A549 (cell line): ENCODE data around the gene AUH. TPM values are rescaled to one million over a fixed set of nuclear protein-coding genes. Genes with fewer than 3 reads are reported as not detected.

ENCODE experiments used
- ATAC-seq, 2 experiments: fragments of 200-7000 bp in 1 of 2; fragments of >200 bp in 1 of 2; cut with Nextera tagmentation in 1 of 2; cut with Tn5 transposase in 1 of 2; 3 replicates each; pipeline versions ENCODE4 v1.8.0 to v1.9.1; 2018 to 2020; ENCODE audit warnings: mild to moderate bottlenecking in 1 of 2, moderate library complexity in 1 of 2
- CTCF ChIA-PET: fragments of 300-600 bp; sonication (Branson Sonifier 250); formaldehyde crosslinking; extraction: SDS; loops from one replicate; lab custom pipeline; 2021; ENCODE audit warnings: antibody characterized with exemption, inconsistent platforms; lab: Yijun Ruan, JAX
- POLR2A ChIA-PET: fragments of 350-600 bp; formaldehyde crosslinking; extraction: SDS; loops from one replicate; lab custom pipeline; 2021; ENCODE audit warnings: antibody characterized with exemption, inconsistent platforms; lab: Yijun Ruan, JAX
- DNase-seq, 2 experiments: peaks; one replicate each; pipeline versions ENCODE4 v3.0.0 to v3.0.0-alpha.2; 2011 to 2016; ENCODE audit warnings: low read depth in 1 of 2, low spot score in 1 of 2
- FAIRE-seq: peaks from 2 replicates; lab custom pipeline; 2011; peaks lifted over from hg19 to GRCh38; lab: Jason Lieb, UNC
- H3K27ac ChIP-seq, 2 experiments: fragments of >200 bp; sonication (Bioruptor Twin); formaldehyde crosslinking; 3 replicates each; pipeline ENCODE4 v1.5.1; 2016 to 2017
- H3K4me1 ChIP-seq: fragments of >200 bp; sonication (Bioruptor Twin); formaldehyde crosslinking; 3 replicates; pipeline ENCODE4 v1.6.1; 2016
- H3K4me2 ChIP-seq: fragments of >200 bp; sonication (Bioruptor Twin); formaldehyde crosslinking; 3 replicates; pipeline ENCODE4 v1.6.1; 2016
- H3K4me3 ChIP-seq: fragments of >200 bp; sonication (Bioruptor Twin); formaldehyde crosslinking; 3 replicates; pipeline ENCODE4 v1.5.1; 2016
- H3K9me3 ChIP-seq: fragments of >200 bp; sonication (Bioruptor Twin); formaldehyde crosslinking; 3 replicates; pipeline ENCODE4 v1.6.1; 2016
- BCL3 ChIP-seq: fragments of >200 bp; sonication (Bioruptor Twin); formaldehyde crosslinking; IDR thresholded peaks from 3 replicates; pipeline ENCODE4 v1.6.1; 2016
- BHLHE40 ChIP-seq: IDR thresholded peaks from 2 replicates; pipeline ENCODE4 v1.6.1; 2012; ENCODE audit warnings: low read depth, low read length, inconsistent platforms
- CHD2 ChIP-seq: fragments of 150-350 bp; IDR thresholded peaks from 2 replicates; pipeline ENCODE4 v1.6.1; 2014; ENCODE audit warnings: low read length; ENCODE audit not compliant: partially characterized antibody
- CHD4 ChIP-seq: fragments of 200-600 bp; sonication (generic); IDR thresholded peaks from 2 replicates; pipeline ENCODE4 v1.6.1; 2016; ENCODE audit warnings: antibody characterized with exemption, mild to moderate bottlenecking, borderline replicate concordance
- EHF ChIP-seq: fragments of 250-450 bp; sonication (Bioruptor Pico); IDR thresholded peaks from 2 replicates; pipeline ENCODE4 v1.5.0; 2020; ENCODE audit warnings: mild to moderate bottlenecking
- EHMT2 ChIP-seq: fragments of 200-600 bp; sonication (generic); IDR thresholded peaks from 2 replicates; pipeline ENCODE4 v1.6.1; 2016; ENCODE audit warnings: antibody characterized with exemption, low read depth, mild to moderate bottlenecking, moderate library complexity
- FOSB ChIP-seq: fragments of 250-450 bp; sonication (Bioruptor Pico); IDR thresholded peaks from 2 replicates; pipeline ENCODE4 v1.5.0; 2020; ENCODE audit warnings: mild to moderate bottlenecking, moderate library complexity
- FOSL2 ChIP-seq, 2 experiments: fragments of 450-650 bp in 1 of 2; fragments of >200 bp in 1 of 2; sonication (Bioruptor Twin) in 1 of 2; formaldehyde crosslinking; IDR thresholded peaks; 2 replicates each; pipeline versions ENCODE4 v1.5.0 to v1.6.1; 2016 to 2020; ENCODE audit warnings: mild to moderate bottlenecking in 1 of 2, moderate library complexity in 1 of 2
- FOXS1 ChIP-seq: fragments of 250-450 bp; sonication (Bioruptor Pico); IDR thresholded peaks from 2 replicates; pipeline ENCODE4 v1.5.0; 2020; ENCODE audit warnings: mild to moderate bottlenecking, moderate library complexity
- HDAC2 ChIP-seq: fragments of 200-600 bp; sonication (generic); IDR thresholded peaks from 2 replicates; pipeline ENCODE4 v1.6.1; 2016
- HES2 ChIP-seq: fragments of >200 bp; sonication (Bioruptor Twin); formaldehyde crosslinking; IDR thresholded peaks from 2 replicates; pipeline ENCODE4 v1.6.1; 2016
- HEYL ChIP-seq: fragments of 250-450 bp; sonication (Bioruptor Pico); IDR thresholded peaks from 2 replicates; pipeline ENCODE4 v1.8.0; 2021; ENCODE audit warnings: mild to moderate bottlenecking, moderate library complexity
- HOXA7 ChIP-seq: fragments of 250-450 bp; sonication (Bioruptor Pico); IDR thresholded peaks from 2 replicates; pipeline ENCODE4 v1.5.0; 2020; ENCODE audit warnings: mild to moderate bottlenecking, moderate library complexity
- JUN ChIP-seq, 2 experiments: fragments of >200 bp; sonication (Bioruptor Twin); formaldehyde crosslinking; IDR thresholded peaks; 2 replicates in 1 of 2; 3 replicates in 1 of 2; pipeline ENCODE4 v1.6.1; 2016 to 2017
- KDM5A ChIP-seq: fragments of 200-600 bp; sonication (generic); IDR thresholded peaks from 2 replicates; pipeline ENCODE4 v1.6.1; 2016; ENCODE audit warnings: antibody characterized with exemption, mild to moderate bottlenecking
- MYC ChIP-seq: IDR thresholded peaks from 2 replicates; pipeline ENCODE4 v1.6.1; 2012; ENCODE audit warnings: mild to moderate bottlenecking, inconsistent platforms, low read length, improper control_type of control experiment, borderline replicate concordance
- NR3C1 ChIP-seq: fragments of >200 bp; sonication (Bioruptor Twin); formaldehyde crosslinking; IDR thresholded peaks from 3 replicates; pipeline ENCODE4 v1.6.1; 2017
- PBX3 ChIP-seq: IDR thresholded peaks from 2 replicates; pipeline ENCODE4 v1.6.1; 2012
- PHF8 ChIP-seq: fragments of 200-600 bp; sonication (generic); IDR thresholded peaks from 2 replicates; pipeline ENCODE4 v1.6.1; 2016; ENCODE audit warnings: low read depth, mild to moderate bottlenecking, antibody characterized with exemption, moderate library complexity, borderline replicate concordance
- POLR2AphosphoS2 ChIP-seq: conservative IDR thresholded peaks from 2 replicates; pipeline ENCODE4 v1.6.1; 2012; ENCODE audit warnings: low read length, improper control_type of control experiment, inconsistent platforms
- RCOR1 ChIP-seq: fragments of 150-350 bp; IDR thresholded peaks from 2 replicates; pipeline ENCODE4 v1.6.1; 2014; ENCODE audit warnings: antibody characterized with exemption, low read length, low read depth
- REST ChIP-seq: fragments of 200-600 bp; sonication (generic); IDR thresholded peaks from 2 replicates; pipeline ENCODE4 v1.6.1; 2016; ENCODE audit warnings: antibody characterized with exemption, mild to moderate bottlenecking, moderate library complexity
- SREBF2 ChIP-seq: fragments of 450-650 bp; IDR thresholded peaks from 2 replicates; pipeline ENCODE4 v1.6.1; 2014; ENCODE audit warnings: mild to moderate bottlenecking, moderate library complexity
- TP53 ChIP-seq: fragments of 250-450 bp; sonication (Bioruptor Pico); IDR thresholded peaks from 2 replicates; pipeline ENCODE4 v1.5.0; 2021; ENCODE audit warnings: mild to moderate bottlenecking, moderate library complexity
- WGBS: methylation state at CpG from one replicate; pipeline ENCODE4 v1.1.6; 2017; ENCODE audit errors: missing lambda C conversion rate; 5-methylcytosine and 5-hydroxymethylcytosine counted together
- polyA plus RNA-seq, 4 experiments: library from polyadenylated mRNA; depleted of rRNA in 3 of 4; stranded (reverse); fragments of >200 nt; fragmentation: RNase III in 1 of 4; extraction: RNeasy Plus Mini Kit Qiagen cat#74134 plus additional on column Dnase treatment in 1 of 4; gene quantifications; 2 replicates in 3 of 4; 3 replicates in 1 of 4; pipeline ENCODE4 v1.2.3, GENCODE V29; 2011 to 2017
- TF ChIP-seq, protein P1 (sequence below): fragments of 150-350 bp; IDR thresholded peaks from 2 replicates; pipeline ENCODE4 v1.6.1; 2014; ENCODE audit warnings: low read depth, mild to moderate bottlenecking, low read length

AUH gene
- polyA plus RNA-seq, 2 of the 4 experiments (the other 2 are of a cell fraction): 11.1 to 15.9 TPM

GRCh38 chr9:91217388-91217787 lies 144.3 kb downstream of the AUH start:
- Histone ChIP-seq H3K27ac (no peak overlapping the region), H3K4me2 (no peak overlapping the region), H3K4me3 (no peak overlapping the region), H3K4me1 (no peaks in the 10 kb centered on the region), H3K9me3 (no peaks in the 10 kb centered on the region)
- ChIA-PET POLR2A (no interaction called here), CTCF (no interaction called here)
- TF ChIP-seq PBX3 (no peak), FOXS1 (CRISPR knock-in tag) (no peak), HES2 (no peak), EHMT2 (no peak), CHD2 (no peak)
- FAIRE-seq (no peak), ATAC-seq (no peak), DNase-seq (no peak)
- 94% methylated on average over 1 of the region's 1 CpG for WGBS

DNA sequence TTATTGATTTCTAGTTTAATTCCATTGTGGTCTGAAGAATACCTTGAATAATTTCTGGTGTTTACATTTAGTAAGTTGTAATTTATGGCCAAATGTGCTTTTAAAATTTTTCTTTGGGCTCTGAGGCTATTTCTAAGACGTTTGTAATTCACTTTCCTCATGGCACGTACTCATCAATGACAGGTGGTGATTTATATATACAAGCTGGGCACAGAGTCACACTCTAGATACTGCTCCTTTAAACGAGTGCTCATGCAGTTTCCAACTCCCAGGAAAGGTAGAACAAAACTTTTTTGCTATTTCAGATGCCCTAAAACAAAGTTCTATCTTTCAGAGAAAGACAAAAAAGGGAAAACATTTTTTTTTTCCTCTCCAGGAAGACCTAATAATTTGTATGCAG lies 146.9 kb downstream of the AUH start:
- ATAC-seq (no peak), FAIRE-seq (no peak), DNase-seq (no peak)
- H3K9me3 ChIP-seq: no peaks in the 10 kb centered on the region
- no peak for TF ChIP-seq PHF8
- no peak for TF ChIP-seq REST
- no peak for TF ChIP-seq RCOR1
- TF ChIP-seq NR3C1: no peak
- H3K4me3 ChIP-seq: no peak overlapping the region
- ChIA-PET POLR2A (no interaction called here), CTCF (no interaction called here)
- H3K4me1 ChIP-seq: peaks cover 18% of the 10 kb centered on the region
- 37% methylated on average over 3 of the region's 3 CpGs for WGBS
- no peak overlapping the region for H3K27ac ChIP-seq
- H3K4me2 ChIP-seq: no peak overlapping the region

GRCh38 chr9:91214086-91214485 lies 147.6 kb downstream of the AUH start:
- DNase-seq (no peak), FAIRE-seq (no peak), ATAC-seq (no peak)
- POLR2A ChIA-PET: no interaction called here
- peaks cover 18% of the 10 kb centered on the region for H3K4me1 ChIP-seq
- WGBS: 75% methylated on average over 4 of the region's 4 CpGs
- no peak for TF ChIP-seq BCL3
- TF ChIP-seq BHLHE40: no peak
- no peak for TF ChIP-seq POLR2AphosphoS2
- TF ChIP-seq FOSB (CRISPR knock-in tag): no peak
- no peak for TF ChIP-seq JUN (IDR thresholded peaks at IDR 0.05)
- TF ChIP-seq MYC: no peak
- TF ChIP-seq EHF (CRISPR knock-in tag): no peak
- TF ChIP-seq HDAC2: no peak
- no peak for TF ChIP-seq HOXA7
- TF ChIP-seq FOSL2 (IDR thresholded peaks at IDR 0.05): no peak
- TF ChIP-seq FOSL2 (CRISPR knock-in tag; IDR thresholded peaks at IDR 0.05): no peak
- TF ChIP-seq HEYL (CRISPR knock-in tag): no peak
- no peak for TF ChIP-seq KDM5A
- no peak for TF ChIP-seq SREBF2
- TF ChIP-seq FOXS1 (CRISPR knock-in tag): no peak
- no peak for TF ChIP-seq CHD4
- no peak for TF ChIP-seq TP53
- no peak for TF ChIP-seq RCOR1
- TF ChIP-seq NR3C1: no peak
- TF ChIP-seq, protein P1, sequence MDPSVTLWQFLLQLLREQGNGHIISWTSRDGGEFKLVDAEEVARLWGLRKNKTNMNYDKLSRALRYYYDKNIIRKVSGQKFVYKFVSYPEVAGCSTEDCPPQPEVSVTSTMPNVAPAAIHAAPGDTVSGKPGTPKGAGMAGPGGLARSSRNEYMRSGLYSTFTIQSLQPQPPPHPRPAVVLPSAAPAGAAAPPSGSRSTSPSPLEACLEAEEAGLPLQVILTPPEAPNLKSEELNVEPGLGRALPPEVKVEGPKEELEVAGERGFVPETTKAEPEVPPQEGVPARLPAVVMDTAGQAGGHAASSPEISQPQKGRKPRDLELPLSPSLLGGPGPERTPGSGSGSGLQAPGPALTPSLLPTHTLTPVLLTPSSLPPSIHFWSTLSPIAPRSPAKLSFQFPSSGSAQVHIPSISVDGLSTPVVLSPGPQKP: no peak
- H3K27ac ChIP-seq: no peak overlapping the region
- CTCF ChIA-PET: no interaction called here
- no peak overlapping the region for H3K4me2 ChIP-seq
- no peaks in the 10 kb centered on the region for H3K9me3 ChIP-seq
- H3K4me3 ChIP-seq: no peak overlapping the region
